Coronary artery (tissue), 2 donors: Measurements from ENCODE around the gene PLEKHJ1.

ENCODE experiments used
- DNase-seq: peaks from one replicate; pipeline ENCODE4 v3.0.0-alpha.2; 2017; ENCODE audit warnings: low spot score
- H3K27ac ChIP-seq, 2 donors: fragments of 200-600 bp; sonication (generic); one replicate each; pipeline ENCODE4 v1.5.1; 2016 to 2019
- H3K4me3 ChIP-seq: fragments of 200-600 bp; sonication (generic); 2 replicates; pipeline ENCODE4 v1.5.1; 2016; ENCODE audit warnings: mild to moderate bottlenecking, moderate library complexity
- TF ChIP-seq, protein P1 (sequence below): fragments of 200-600 bp; sonication (generic); IDR thresholded peaks from one replicate; pipeline ENCODE4 v1.5.1; 2019; ENCODE audit warnings: antibody characterized with exemption

PLEKHJ1 gene

DNA sequence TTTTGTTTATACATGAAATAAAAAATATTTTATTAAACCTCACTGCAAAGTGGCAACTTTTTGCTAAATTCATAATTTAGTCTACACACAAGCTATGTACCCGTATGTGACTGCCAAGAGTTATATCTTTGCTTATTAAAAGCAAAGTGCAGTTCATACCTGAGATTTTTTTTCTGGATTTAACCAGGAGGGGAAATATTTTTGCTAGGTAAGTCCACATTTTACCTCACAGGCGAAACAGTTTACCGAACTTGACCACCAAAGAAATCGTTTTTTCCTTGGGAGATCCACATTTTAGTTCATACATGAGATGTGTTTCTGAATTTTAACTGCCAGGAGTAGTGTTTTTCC, 32.3 kb upstream of the PLEKHJ1 start:
- DNase-seq, result no peak
- Histone ChIP-seq H3K4me3 (peak overlapping the region; percentile 97), H3K27ac (no peak overlapping the region)
- TF ChIP-seq, protein P1, sequence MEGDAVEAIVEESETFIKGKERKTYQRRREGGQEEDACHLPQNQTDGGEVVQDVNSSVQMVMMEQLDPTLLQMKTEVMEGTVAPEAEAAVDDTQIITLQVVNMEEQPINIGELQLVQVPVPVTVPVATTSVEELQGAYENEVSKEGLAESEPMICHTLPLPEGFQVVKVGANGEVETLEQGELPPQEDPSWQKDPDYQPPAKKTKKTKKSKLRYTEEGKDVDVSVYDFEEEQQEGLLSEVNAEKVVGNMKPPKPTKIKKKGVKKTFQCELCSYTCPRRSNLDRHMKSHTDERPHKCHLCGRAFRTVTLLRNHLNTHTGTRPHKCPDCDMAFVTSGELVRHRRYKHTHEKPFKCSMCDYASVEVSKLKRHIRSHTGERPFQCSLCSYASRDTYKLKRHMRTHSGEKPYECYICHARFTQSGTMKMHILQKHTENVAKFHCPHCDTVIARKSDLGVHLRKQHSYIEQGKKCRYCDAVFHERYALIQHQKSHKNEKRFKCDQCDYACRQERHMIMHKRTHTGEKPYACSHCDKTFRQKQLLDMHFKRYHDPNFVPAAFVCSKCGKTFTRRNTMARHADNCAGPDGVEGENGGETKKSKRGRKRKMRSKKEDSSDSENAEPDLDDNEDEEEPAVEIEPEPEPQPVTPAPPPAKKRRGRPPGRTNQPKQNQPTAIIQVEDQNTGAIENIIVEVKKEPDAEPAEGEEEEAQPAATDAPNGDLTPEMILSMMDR, result no peak

DNA sequence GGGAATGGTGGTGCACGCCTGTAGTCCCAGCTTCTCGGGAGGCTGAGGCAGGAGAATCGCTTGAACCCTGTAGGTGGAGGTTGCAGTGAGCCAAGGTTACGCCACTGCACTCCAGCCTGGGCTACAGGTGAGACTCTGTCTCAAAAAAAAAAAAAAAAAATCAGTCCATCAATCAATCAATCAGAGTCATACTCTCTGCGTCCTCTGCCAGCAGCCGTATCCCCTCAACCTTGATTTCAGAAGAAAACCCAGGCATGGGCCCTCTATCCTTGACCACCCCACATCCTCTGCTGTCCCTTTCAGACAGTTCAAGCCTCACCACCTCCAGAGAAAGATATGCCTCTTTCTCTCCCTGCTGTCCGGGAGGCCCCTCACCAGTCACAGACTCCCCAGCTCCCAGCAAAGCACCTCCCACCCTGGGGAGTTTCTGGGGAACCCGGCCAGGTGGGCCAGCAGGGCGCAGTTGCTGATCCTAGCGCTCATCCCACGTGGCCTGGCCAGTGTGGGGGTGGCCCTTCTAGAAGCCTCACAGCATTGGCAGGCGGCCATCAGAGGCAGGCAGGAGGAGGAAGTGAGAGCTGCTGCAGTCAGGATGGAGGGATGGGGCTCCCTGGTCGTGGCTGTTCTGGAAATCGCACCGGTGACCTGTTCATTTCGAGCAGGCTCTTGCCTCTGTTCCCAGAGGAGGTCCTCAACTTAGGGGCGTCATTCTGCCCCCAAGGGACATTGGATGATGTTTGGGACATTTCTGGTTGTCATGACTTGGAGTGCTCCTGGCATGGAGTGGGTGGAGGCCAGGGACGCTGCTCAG, 30.3 kb upstream of the PLEKHJ1 start:
- H3K27ac ChIP-seq, result peak overlapping the region; percentile 26 to 65
- TF ChIP-seq, protein P1, result no peak
- peak overlapping the region; percentile 27 for H3K4me3 ChIP-seq
- DNase-seq, result no peak

GRCh38 chr19:2261438-2262172, 25.5 kb upstream of the PLEKHJ1 start:
- TF ChIP-seq, protein P1, result no peak
- Histone ChIP-seq H3K4me3 (no peak overlapping the region), H3K27ac (no peak overlapping the region)
- no peak for DNase-seq

- no peak for DNase-seq
- H3K27ac ChIP-seq, result no peak overlapping the region
- TF ChIP-seq, protein P1, result no peak
- H3K4me3 ChIP-seq, result no peak overlapping the region
Observed at GRCh38 chr19:2260341-2260805, 24.2 kb upstream of the PLEKHJ1 start.

DNA sequence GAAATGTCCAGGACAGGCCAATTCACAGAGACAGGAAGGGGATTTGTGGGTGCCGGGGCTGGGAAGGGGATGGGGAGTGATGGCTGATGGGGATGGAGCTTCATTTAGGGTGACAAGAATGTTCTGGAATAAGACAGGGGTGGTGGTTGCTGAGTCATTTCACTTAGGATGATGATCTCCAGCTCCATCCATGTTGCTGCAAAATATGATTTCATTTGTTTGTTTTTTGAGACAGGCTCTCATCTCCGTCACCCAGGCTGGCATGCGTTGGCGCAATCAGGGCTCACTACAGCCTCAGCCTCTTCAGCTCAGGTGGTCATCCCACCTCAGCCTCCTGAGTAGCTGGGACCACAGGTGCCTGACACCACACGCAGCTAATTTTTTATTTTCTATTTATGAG, 23.2 kb upstream of the PLEKHJ1 start:
- TF ChIP-seq, protein P1, result no peak
- Histone ChIP-seq H3K4me3 (no peak overlapping the region), H3K27ac (no peak overlapping the region)
- DNase-seq, result no peak

GRCh38 chr19:2255982-2256685, 20.0 kb upstream of the PLEKHJ1 start, which contains the start of gene JSRP1:
JSRP1 (minus strand) TSS chr19:2256417; CDS start chr19:2255314, 1,103 bp downstream.
- DNase-seq, result no peak
- TF ChIP-seq, protein P1, result no peak
- H3K4me3 ChIP-seq, result no peak within 1 kb of the TSS
- no peak within 1 kb of the TSS for H3K27ac ChIP-seq
